Activated CD4-positive, alpha-beta T cell treated with anti-CD3 and anti-CD28 coated beads, Interleukin-2, amount 50 U/mL, for 16 hours (primary cell): ENCODE results near the gene BRAF.
A peak's percentile ranks its signal among the peaks of the same experiment; 100 is the strongest.
"Not testable (repeated sequence)": the region's sequence is repeated elsewhere in the genome, so short reads cannot be mapped to it uniquely, and the experiment has no call there.

ENCODE experiments used
- DNase-seq: peaks from one replicate; pipeline ENCODE4 v3.0.0-alpha.2; 2020

The BRAF gene

DNA sequence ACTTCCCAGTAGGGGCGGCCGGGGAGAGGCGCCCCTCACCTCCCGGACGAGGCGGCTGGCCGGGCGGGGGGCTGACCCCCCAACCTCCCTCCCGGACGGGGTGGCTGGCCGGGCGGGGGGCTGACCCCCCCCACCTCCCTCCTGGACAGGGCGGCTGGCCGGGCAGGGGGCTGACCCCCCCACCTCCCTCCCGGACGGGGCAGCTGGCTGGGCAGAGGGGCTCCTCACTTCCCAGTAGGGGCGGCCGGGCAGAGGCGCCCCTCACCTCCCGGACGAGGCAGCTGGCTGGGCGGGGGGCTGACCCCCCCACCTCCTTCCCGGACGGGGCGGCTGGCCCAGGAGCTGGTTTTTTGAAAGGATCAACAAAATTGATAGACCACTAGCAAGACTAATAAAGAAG lies 161.6 kb downstream of the BRAF start:
- not testable (repeated sequence) for DNase-seq

DNA sequence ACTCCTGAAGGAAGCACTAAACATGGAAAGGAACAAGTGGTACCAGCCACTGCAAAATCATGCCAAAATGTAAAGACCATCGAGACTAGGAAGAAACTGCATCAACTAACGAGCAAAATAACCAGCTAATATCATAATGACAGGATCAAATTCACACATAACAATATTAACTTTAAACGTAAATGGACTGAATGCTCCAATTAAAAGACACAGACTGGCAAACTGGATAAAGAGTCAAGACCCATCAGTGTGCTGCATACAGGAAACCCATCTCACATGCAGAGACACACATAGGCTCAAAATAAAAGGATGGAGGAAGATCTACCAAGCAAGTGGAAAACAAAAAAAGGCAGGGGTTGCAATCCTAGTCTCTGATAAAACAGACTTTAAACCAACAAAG lies 163.4 kb downstream of the BRAF start:
- DNase-seq: not testable (repeated sequence)

DNA sequence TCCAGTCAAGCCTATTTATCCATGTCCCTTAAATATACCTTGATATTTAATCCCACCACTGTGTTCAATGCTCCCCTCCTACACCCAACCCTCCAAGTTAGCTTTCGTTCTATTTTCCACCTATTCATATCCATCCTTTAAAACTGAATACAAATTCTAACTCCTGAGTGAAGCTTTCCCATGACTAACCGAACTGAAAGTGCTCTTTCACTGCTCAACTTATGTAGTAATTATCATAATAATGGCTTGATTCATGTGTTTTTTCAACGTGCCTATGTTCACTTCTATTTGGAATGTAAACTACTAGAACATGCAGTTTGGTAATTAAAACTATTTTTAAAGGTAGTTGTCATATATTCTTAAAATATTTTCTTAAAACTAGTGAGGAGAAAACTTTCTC lies 170.2 kb downstream of the BRAF start:
- no peak for DNase-seq

DNA sequence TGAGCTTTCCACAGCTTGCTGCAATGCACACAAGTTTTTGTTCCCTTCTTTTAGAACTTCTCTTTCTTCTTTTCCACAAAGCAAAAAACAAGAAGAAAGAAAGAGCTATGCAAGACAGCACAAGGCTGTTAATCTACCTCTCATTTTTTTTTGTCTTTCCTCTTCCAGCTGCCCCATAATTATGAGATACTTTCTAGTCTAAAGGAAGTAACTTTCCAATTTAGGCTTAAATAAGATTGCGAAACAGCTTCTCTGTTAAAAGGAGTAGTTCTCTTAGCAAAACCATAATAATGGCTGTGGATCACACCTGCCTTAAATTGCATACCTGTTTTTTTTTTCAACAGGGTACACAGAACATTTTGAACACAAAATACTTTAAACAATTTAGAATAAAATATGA lies 172.2 kb downstream of the BRAF start:
- no peak for DNase-seq

DNA sequence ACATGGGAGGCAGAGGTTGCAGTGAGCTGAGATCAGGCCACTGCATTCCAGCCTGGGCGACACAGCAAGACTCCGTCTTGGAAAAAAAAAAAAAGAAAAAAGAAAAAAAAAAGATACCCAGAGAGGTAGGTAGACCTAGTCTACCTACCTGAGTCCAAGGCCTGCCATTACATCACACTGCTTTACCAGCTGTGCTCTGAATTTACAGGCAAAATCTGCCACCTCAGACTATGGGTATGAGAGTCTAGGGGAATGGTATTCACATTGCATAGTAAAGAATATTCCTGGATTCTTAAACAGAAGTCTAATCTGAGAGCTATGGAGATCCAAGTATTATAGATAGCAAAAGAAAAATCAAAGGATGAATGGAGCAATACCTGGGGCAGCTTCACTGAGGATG lies 178.0 kb downstream of the BRAF start:
- no peak for DNase-seq

DNA sequence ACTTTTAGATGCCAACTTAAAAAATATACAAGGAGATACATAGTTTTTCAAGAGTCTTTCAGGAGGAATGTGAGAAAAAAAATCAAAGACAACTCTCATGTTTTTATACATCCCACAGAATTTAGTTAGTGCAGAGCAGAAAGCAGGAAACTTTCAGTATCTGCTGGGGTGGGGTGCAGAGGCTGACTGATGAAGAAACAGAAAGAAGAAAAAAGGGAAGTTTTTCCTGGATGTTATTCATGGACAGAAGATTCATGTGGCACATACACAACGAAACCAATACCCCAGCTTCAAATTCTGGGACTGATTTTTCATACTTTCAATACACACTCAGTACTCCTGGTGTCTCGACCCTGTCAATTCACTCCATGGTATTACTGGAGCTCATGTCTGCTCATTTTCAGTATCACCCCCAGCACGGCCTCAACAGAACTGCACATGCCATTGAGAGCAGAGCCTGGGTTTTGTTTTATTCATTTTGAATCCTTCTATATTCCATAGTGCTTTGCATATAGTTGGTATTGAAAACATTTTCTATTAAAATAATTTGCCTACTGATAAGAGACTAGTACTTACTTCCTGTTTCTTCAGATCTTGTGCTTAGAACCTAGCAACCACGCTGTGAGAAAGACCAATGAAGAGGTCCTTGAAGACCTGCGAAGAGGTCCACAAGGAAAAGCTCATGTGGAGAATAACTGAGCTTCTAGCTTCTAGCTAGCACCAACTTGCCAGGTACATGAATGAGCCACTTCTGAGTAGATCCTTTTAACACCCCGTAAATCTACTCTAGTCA lies 179.3 kb downstream of the BRAF start:
- no peak for DNase-seq

DNA sequence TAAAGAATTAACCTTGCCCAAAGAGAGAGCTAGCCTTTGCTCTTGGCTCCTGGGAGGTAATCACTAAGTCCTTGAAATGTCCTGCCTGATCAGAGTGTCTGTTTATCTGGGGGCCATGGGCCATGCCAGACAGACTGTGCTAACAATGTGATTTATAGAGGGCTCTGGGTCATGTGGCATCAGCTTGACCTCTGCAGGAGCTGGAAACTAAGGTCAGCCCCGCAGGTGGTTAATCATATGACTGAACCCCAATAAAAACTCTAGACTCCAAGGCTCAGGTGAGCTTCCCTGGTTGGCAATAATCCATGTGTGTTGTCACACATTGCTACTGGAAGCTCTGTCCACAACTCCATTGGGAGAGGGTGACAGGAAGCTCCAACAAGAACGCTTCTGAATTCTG lies 180.7 kb downstream of the BRAF start:
- no peak for DNase-seq

DNA sequence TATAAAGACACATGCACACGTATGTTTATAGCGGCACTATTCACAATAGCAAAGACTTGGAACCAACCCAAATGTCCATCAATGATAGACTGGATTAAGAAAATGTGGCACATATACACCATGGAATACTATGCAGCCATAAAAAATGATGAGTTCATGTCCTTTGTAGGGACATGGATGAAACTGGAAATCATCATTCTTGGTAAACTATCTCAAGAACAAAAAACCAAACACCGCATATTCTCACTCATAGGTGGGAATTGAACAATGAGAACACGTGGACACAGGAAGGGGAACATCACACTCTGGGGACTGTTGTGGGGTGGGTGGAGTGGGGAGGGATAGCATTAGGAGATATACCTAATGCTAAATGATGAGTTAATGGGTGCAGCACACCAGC lies 181.5 kb downstream of the BRAF start:
- not testable (repeated sequence) for DNase-seq

DNA sequence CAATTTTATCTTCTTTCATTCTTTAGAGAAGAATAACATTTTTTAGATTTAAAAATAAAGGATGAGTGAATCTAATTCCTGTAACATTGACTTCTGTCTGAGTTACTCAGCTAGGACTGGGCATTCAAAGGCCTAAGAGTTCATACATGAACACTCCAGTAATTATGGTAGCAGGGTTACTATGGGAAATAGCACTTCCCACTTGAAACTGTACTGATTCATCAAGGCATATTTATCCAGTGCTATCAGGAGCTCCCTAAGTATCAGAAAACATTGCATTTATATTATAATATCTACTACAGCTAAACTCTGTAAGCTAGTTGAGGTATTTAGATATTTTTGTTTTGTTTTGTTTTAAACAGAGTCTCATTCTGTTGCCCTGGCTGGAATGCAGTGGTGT lies 186.4 kb downstream of the BRAF start:
- DNase-seq: no peak

DNA sequence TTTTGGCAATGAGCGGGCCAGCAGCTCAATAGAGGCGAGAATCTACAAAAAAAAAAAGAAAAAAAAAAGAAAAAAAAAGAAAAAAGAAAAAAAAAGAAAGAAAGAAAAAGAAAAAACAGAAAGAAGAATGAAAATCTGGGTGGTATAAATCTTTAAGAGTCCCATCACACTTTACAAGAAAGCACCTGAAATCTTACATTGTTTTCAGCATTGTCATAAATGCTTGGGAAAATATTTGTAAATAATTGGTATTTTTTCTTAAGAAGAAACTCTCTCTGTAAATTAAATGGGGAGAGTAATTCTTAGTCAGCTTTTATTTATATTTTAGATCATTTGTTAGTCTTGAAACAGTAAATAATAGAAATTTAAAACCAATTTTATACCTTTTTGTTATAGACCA lies 190.0 kb downstream of the BRAF start:
- DNase-seq: no peak

DNA sequence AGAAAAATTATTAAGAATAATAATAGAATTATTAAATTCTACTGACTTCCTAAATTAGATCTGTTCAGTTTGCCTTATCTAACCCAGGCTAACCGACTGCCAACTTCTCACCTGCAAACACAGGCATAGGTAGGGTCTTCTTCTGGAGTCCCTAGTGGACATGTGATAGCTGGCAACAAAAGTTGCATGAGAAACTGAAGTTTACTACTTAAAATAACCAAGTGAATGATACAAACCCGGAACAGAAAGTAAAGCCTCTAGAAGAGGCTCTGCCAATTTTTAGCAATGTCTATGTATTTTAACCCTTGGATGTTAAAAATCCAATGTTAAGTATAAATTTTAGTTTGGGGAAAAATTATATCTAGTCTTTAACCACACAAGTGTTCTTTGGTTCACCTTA lies 190.6 kb downstream of the BRAF start:
- DNase-seq: no peak

DNA sequence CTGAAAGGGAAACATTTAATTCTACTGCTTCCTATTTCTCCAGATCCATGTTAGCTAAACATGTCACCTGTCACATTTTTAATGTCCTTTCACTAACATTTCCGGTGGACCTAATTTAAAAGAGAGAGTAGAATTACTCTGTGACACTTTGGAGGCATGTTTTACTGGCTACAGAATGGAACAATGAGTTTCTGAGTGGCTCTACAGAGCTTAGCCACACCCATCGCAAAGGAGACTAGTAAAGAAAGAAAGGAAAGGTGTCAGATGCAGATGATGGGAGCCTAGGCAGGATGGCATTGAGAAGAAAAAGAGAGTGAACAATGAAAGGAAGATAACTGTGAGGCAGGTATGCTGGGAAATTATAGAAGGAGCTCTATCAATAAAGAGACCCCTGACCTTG lies 192.3 kb downstream of the BRAF start:
- no peak for DNase-seq

DNA sequence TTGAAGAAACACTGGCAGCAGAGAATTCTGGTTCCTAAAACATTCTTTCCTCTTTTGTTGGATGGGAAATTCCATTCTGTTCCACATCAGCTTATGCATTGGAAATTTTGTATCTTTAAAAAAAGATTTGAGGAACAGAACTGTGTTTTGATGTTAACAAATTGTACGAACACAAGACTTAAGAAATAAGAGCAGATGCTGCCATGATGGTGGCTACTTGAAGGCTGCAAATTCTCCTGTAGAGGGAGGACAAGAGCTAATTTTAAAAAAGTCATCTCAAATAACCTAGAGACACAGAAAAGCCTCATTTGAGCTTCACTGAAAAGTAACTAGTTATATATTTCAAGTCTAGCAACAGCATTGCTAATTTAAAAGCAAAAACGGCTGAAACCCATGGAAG lies 198.4 kb downstream of the BRAF start:
- DNase-seq: no peak

DNA sequence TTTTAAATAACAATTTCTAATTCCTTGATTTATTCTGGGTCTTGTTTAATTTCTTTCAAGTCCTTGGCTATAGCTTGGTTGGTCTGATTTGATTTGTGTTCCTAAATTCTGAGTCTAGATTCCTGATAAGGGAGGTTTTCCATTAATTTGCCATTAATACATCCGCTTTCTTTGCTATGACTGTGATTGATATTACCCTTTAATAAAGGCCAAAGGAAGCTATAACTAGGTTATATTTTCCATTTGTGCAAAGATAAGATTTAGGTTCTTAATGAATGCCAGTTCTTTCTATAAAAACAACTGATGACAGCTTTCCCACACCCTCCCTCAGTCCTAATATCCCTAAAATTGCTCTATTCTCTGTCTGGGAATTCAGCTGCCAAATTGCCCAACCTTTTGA lies 200.0 kb downstream of the BRAF start:
- DNase-seq: no peak

DNA sequence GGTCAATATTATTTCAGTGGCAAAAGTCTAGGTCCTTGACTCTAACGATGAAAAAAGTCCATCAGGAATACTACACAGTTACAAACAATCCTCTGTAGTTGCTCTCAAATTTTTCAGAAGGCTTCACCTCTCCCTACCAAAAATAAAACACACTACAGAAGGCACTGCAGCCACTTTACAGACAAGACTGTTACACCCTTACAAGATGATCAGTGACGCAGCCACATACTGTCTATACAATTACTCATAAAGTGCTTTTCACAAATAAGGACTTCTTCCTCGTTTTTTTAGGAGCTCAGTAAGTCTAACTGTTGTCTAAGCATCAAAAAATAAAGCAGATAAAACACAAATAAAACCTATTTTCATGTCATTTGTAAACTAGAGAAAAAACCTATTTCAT lies 201.2 kb downstream of the BRAF start:
- no peak for DNase-seq

DNA sequence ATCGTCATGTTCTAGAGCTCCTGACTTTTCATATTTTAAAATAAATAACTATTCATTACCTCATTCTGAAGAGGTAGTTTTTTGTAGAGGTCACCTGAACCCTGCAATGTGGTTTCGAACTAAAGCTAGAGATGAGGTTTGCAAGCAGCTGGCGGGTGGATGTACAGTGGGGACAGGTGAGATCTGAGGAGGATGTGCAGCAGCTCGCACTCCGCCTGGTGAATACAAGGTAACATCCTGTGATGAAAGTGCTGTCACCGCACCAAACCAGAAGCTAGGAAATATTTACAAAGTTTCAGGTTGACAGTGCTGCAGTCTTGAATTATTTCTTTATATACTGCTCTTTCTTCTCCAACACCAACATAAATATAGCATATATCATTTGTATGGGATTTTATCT lies 201.7 kb downstream of the BRAF start:
- peak; percentile 29 for DNase-seq

DNA sequence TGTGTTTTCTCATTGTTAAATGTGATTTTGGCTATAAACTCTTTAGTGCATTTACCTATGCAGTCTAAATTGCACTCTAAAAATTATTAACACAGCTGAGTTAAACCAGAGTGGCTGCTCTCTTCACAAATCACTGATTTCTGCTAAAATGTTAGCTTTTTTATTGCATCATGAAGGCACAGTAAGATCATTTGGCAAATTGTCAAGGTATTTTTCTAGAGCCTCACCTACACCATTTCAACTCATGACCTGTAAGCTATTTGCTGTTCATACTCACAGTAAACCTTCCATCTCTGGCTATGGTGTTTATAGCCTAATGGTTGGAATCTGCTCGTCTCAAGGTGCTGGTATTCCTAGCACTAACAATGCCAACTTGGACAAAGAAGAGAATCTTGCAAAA lies 202.5 kb downstream of the BRAF start:
- no peak for DNase-seq

DNA sequence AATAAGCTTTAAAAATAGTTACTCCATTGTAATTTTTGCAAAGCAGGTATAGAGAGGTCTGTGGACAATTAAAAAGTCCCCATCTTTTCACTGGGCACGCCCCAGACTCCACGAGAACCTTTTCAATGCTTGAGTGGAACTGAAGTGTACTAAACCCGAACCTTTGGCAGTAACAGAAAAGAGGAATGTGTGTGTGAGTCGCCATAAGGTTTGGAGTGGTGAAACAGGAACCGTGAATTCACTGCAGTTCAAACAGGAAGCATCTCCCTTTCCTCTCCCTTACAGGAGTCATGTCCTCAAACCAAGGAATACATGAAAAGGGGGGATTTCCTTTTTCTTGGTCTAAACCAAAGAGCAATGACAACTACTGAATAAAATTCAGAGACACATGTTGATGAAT lies 205.0 kb downstream of the BRAF start:
- no peak for DNase-seq

DNA sequence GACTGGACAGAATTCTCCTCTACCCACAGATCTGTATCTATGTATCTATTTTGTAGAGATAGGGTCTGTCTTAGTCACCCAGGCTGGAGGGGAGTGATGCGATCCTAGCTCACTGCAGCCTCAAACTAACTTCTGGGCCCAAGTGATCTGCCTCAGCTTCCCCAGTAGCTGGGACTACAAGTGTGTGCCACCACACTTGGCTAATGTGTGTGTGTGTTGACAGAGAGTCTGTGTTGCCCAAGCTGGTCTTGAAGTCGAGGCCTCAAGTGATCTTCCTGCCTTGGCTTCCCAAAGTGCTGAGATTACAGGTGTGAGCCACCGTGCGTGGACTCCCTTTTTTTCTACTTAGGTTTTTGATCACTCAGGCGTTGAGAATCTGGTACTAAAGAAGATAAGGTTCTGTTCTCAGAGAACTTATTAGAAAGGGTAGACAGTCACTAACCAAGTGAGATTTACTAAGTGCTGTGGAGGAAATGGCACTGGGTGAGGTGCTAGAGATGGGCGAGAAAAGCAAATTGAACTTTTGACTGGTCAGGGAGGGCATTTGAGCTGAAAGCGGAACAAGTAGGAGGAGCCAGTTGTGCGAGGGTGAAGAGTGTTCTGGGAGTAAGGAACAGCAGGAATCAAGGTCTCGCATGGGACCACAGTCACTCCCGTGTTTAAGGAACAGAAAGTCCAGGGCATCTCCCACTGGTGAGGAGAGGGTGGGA lies 210.2 kb downstream of the BRAF start:
- no peak for DNase-seq

DNA sequence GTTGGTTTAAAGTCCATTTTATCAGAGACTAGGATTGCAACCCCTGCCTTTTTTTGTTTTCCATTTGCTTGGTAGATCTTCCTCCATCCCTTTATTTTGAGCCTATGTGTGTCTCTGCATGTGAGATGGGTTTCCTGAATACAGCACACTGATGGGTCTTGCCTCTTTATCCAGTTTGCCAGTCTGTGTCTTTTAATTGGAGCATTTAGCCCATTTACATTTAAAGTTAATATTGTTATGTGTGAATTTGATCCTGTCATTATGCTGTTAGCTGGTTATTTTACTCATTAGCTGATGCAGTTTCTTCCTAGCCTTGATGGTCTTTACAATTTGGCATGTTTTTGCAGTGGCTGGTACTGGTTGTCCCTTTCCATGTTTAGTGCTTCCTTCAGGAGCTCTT lies 212.3 kb downstream of the BRAF start:
- not testable (repeated sequence) for DNase-seq

DNA sequence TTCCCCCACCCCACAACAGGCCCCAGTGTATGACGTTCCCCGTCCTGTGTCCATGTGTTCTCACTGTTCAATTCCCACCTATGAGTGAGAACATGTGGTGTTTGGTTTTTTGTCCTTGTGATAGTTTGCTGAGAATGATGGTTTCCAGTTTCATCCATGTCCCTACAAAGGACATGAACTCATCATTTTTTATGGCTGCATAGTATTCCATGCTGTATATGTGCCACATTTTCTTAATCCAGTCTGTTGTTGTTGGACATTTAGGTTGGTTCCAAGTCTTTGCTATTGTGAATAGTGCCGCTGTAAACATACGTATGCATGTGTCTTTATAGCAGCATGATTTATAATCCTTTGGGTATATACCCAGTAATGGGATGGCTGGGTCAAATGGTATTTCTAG lies 216.0 kb downstream of the BRAF start:
- DNase-seq: not testable (repeated sequence)

DNA sequence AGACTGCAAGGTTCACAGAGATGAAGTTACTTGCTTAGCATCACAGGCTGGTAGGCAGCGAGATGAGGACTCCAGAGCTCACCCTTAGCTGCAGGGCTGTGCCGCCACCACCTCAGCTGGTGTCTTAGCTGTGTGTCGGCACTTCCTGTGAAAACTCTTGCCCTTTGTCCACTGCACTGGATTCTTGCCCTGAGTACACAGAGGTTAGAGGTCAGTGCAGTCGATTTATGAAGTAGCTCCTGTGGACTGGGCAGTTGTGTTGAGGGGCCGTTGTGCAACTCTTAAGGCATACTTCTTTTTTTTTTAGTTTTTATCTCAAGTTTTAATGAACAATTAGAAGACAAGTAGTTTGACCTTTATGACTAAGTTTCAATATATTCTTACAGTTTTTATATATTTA lies 217.6 kb downstream of the BRAF start:
- DNase-seq: no peak

DNA sequence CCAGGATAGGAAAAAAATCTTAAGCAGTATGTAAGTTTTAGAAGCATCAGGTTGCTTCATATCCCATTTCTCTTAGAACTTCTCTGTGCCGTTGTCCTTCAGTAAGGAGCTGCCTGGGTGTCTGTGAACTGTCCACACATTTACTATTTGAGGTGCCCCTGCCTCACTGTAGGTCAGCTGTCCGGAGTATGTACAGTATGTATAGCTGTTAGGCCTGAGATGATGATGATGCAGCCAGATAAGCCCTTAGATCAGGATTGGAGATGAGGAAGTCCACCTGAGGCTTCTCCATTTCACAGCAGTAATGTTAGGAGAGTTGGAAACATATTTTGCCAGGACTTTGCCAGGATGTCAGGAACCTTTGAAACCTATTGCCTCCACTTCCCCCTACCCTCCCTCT lies 220.5 kb downstream of the BRAF start:
- DNase-seq: no peak

DNA sequence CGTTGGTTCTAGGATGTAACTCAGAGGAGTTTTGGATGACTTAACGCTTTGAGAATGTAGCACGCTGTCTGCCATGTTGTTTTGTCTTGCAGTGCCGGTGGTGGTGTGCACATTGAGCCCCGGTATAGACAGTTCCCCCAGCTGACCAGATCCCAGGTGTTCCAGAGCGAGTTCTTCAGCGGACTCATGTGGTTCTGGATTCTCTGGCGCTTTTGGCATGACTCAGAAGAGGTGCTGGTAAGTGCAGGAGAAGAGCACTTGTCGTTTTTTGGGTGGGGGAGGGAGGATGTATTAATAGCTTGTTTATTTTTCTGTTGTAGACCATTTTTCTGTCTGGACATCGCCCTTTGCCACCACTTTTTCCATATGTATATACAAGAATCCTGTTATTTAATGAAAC lies 222.0 kb downstream of the BRAF start:
- DNase-seq: no peak

DNA sequence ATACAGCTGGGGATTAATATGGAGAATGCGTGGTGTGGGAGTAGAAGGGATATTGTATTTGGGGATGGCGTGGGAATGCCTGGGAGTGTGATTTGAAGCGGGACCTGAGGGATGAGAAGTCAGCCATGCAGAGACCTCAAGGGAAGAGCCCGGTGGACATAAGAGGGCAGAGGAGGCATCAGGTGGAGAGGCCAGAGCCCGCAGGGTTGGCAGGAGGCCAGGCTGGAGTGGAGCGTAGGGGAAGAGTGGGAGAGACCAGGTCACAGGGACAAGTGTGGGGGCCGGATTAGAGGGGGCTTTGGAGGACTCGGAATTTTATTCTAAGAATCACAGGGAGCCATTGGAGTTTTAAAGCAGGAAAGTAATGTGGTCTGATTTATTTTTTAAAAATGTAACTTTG lies 226.3 kb downstream of the BRAF start:
- no peak for DNase-seq
